Measurements from ENCODE around the gene ANKMY1.

Gene ANKMY1

DNA sequence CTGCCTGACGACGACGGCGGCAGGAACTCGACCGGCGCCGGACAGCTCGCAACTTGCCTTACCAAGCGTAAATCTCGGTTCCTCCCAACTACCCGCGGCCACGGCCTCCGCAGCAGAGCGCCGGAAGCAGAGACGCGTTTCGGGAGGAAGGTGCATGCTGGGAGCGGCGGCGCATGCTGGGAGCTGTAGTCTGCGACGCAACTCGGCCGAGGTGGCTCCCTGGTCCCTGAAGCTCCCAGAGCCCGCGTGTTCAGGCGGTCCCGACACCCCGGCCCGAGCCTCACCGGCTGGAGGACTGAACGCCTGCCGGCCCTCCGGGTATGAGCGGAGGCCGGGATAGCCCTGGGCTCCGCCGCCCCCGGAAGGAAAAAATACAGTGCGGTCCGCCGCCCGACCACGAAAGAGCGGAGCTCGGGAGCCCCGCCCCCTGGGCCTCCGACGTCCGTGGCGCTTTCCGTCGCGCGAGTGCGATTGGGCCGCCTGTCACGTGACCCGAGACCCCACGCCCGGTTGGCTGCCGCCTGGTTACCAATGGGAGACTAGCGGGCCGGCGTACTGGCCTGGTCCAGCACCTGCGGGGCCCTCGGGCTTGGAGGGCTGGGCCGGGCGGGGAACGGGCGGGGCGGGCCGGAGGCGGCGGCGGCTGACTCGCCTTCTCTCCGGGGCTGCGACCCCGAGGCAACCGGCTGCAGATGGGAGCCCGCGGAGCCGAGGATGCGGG is 28.6 kb upstream of the ANKMY1 start, which contains the start of gene CAPN10 (continued):
- TF ChIP-seq ZBTB1 (tag by site-specific recombination; IDR thresholded peaks at IDR 0.05): no peak
- TF ChIP-seq GLIS2 (tag by site-specific recombination; IDR thresholded peaks at IDR 0.05): no peak
- TF ChIP-seq ZNF629 (tag by site-specific recombination; IDR thresholded peaks at IDR 0.05): peak; percentile 62
- no peak for TF ChIP-seq FEZF1 (tag by site-specific recombination; IDR thresholded peaks at IDR 0.05)
- TF ChIP-seq ZNF211 (tag by site-specific recombination; IDR thresholded peaks at IDR 0.05; ENCODE audit: low read depth): no peak
- TF ChIP-seq ZFP69B (tag by site-specific recombination; IDR thresholded peaks at IDR 0.05): no peak
- TF ChIP-seq, protein P1, sequence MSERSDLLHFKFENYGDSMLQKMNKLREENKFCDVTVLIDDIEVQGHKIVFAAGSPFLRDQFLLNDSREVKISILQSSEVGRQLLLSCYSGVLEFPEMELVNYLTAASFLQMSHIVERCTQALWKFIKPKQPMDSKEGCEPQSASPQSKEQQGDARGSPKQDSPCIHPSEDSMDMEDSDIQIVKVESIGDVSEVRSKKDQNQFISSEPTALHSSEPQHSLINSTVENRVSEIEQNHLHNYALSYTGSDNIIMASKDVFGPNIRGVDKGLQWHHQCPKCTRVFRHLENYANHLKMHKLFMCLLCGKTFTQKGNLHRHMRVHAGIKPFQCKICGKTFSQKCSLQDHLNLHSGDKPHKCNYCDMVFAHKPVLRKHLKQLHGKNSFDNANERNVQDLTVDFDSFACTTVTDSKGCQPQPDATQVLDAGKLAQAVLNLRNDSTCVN (tag by site-specific recombination; optimal IDR thresholded peaks at IDR 0.05): peak; percentile 45
- TF ChIP-seq, protein P2, sequence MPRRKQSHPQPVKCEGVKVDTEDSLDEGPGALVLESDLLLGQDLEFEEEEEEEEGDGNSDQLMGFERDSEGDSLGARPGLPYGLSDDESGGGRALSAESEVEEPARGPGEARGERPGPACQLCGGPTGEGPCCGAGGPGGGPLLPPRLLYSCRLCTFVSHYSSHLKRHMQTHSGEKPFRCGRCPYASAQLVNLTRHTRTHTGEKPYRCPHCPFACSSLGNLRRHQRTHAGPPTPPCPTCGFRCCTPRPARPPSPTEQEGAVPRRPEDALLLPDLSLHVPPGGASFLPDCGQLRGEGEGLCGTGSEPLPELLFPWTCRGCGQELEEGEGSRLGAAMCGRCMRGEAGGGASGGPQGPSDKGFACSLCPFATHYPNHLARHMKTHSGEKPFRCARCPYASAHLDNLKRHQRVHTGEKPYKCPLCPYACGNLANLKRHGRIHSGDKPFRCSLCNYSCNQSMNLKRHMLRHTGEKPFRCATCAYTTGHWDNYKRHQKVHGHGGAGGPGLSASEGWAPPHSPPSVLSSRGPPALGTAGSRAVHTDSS (tag by site-specific recombination; IDR thresholded peaks at IDR 0.05): no peak
- TF ChIP-seq, protein P3, sequence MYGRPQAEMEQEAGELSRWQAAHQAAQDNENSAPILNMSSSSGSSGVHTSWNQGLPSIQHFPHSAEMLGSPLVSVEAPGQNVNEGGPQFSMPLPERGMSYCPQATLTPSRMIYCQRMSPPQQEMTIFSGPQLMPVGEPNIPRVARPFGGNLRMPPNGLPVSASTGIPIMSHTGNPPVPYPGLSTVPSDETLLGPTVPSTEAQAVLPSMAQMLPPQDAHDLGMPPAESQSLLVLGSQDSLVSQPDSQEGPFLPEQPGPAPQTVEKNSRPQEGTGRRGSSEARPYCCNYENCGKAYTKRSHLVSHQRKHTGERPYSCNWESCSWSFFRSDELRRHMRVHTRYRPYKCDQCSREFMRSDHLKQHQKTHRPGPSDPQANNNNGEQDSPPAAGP (tag by site-specific recombination; IDR thresholded peaks at IDR 0.05): no peak; the same call in none of the 2 replicates
- TF ChIP-seq, protein P4, sequence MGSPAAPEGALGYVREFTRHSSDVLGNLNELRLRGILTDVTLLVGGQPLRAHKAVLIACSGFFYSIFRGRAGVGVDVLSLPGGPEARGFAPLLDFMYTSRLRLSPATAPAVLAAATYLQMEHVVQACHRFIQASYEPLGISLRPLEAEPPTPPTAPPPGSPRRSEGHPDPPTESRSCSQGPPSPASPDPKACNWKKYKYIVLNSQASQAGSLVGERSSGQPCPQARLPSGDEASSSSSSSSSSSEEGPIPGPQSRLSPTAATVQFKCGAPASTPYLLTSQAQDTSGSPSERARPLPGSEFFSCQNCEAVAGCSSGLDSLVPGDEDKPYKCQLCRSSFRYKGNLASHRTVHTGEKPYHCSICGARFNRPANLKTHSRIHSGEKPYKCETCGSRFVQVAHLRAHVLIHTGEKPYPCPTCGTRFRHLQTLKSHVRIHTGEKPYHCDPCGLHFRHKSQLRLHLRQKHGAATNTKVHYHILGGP (tag by site-specific recombination; IDR thresholded peaks at IDR 0.05): no peak
- TF ChIP-seq ZNF664 (tag by site-specific recombination; IDR thresholded peaks at IDR 0.05): no peak
- TF ChIP-seq ZNF324 (tag by site-specific recombination; IDR thresholded peaks at IDR 0.05): peak; percentile 66; the same call in 1 of the 2 replicates
- TF ChIP-seq, protein P5, sequence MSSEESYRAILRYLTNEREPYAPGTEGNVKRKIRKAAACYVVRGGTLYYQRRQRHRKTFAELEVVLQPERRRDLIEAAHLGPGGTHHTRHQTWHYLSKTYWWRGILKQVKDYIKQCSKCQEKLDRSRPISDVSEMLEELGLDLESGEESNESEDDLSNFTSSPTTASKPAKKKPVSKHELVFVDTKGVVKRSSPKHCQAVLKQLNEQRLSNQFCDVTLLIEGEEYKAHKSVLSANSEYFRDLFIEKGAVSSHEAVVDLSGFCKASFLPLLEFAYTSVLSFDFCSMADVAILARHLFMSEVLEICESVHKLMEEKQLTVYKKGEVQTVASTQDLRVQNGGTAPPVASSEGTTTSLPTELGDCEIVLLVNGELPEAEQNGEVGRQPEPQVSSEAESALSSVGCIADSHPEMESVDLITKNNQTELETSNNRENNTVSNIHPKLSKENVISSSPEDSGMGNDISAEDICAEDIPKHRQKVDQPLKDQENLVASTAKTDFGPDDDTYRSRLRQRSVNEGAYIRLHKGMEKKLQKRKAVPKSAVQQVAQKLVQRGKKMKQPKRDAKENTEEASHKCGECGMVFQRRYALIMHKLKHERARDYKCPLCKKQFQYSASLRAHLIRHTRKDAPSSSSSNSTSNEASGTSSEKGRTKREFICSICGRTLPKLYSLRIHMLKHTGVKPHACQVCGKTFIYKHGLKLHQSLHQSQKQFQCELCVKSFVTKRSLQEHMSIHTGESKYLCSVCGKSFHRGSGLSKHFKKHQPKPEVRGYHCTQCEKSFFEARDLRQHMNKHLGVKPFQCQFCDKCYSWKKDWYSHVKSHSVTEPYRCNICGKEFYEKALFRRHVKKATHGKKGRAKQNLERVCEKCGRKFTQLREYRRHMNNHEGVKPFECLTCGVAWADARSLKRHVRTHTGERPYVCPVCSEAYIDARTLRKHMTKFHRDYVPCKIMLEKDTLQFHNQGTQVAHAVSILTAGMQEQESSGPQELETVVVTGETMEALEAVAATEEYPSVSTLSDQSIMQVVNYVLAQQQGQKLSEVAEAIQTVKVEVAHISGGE (tag by site-specific recombination; conservative IDR thresholded peaks at IDR 0.05; ENCODE audit: low read depth): peak; percentile 93
- no peak for TF ChIP-seq MYNN (tag by site-specific recombination; IDR thresholded peaks at IDR 0.05; ENCODE audit: borderline replicate concordance)
- no peak for TF ChIP-seq RBAK (tag by site-specific recombination; IDR thresholded peaks at IDR 0.05)
- no peak for TF ChIP-seq ZNF366 (tag by site-specific recombination; conservative IDR thresholded peaks at IDR 0.05)
- no peak for TF ChIP-seq ZNF433 (tag by site-specific recombination; IDR thresholded peaks at IDR 0.05; ENCODE audit: low read depth)
- TF ChIP-seq, protein P6, sequence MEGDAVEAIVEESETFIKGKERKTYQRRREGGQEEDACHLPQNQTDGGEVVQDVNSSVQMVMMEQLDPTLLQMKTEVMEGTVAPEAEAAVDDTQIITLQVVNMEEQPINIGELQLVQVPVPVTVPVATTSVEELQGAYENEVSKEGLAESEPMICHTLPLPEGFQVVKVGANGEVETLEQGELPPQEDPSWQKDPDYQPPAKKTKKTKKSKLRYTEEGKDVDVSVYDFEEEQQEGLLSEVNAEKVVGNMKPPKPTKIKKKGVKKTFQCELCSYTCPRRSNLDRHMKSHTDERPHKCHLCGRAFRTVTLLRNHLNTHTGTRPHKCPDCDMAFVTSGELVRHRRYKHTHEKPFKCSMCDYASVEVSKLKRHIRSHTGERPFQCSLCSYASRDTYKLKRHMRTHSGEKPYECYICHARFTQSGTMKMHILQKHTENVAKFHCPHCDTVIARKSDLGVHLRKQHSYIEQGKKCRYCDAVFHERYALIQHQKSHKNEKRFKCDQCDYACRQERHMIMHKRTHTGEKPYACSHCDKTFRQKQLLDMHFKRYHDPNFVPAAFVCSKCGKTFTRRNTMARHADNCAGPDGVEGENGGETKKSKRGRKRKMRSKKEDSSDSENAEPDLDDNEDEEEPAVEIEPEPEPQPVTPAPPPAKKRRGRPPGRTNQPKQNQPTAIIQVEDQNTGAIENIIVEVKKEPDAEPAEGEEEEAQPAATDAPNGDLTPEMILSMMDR (tag by site-specific recombination; IDR thresholded peaks at IDR 0.05): peak; percentile 14; the same call in 1 of the 2 replicates
- TF ChIP-seq ZNF626 (tag by site-specific recombination; IDR thresholded peaks at IDR 0.05): no peak
- TF ChIP-seq, protein P7, sequence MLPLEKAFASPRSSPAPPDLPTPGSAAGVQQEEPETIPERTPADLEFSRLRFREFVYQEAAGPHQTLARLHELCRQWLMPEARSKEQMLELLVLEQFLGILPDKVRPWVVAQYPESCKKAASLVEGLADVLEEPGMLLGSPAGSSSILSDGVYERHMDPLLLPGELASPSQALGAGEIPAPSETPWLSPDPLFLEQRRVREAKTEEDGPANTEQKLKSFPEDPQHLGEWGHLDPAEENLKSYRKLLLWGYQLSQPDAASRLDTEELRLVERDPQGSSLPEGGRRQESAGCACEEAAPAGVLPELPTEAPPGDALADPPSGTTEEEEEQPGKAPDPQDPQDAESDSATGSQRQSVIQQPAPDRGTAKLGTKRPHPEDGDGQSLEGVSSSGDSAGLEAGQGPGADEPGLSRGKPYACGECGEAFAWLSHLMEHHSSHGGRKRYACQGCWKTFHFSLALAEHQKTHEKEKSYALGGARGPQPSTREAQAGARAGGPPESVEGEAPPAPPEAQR (tag by site-specific recombination; IDR thresholded peaks at IDR 0.05): no peak
- TF ChIP-seq ZXDB (tag by site-specific recombination; IDR thresholded peaks at IDR 0.05): peak; percentile 84
- TF ChIP-seq ZNF677 (tag by site-specific recombination; IDR thresholded peaks at IDR 0.05): no peak
- TF ChIP-seq ZNF335 (tag by site-specific recombination; conservative IDR thresholded peaks at IDR 0.05): peak; percentile 89
- TF ChIP-seq, protein P8, sequence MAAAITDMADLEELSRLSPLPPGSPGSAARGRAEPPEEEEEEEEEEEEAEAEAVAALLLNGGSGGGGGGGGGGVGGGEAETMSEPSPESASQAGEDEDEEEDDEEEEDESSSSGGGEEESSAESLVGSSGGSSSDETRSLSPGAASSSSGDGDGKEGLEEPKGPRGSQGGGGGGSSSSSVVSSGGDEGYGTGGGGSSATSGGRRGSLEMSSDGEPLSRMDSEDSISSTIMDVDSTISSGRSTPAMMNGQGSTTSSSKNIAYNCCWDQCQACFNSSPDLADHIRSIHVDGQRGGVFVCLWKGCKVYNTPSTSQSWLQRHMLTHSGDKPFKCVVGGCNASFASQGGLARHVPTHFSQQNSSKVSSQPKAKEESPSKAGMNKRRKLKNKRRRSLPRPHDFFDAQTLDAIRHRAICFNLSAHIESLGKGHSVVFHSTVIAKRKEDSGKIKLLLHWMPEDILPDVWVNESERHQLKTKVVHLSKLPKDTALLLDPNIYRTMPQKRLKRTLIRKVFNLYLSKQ (tag by site-specific recombination; IDR thresholded peaks at IDR 0.05; ENCODE audit: borderline replicate concordance): no peak
- TF ChIP-seq ZNF48 (tag by site-specific recombination; IDR thresholded peaks at IDR 0.05): no peak
- 0 out of 2 replicates have a peak, but pooled peaks have one; percentile 18 for TF ChIP-seq ZBTB21 (tag by site-specific recombination; IDR thresholded peaks at IDR 0.05)

Data from HEK293 (cell line).